Spleen (tissue), 11 donors: Measurements from ENCODE around the gene COL4A2. TPM values are rescaled to one million over a fixed set of nuclear protein-coding genes. Genes with fewer than 3 reads are reported as not detected.

Source experiments
- DNase-seq: peaks from one replicate; pipeline ENCODE4 v3.0.0-alpha.2; 2020
- H3K27ac ChIP-seq, 8 donors: fragments of 200-600 bp; sonication (generic) in 7 of 8; 1 replicate in 4 of 8; 2 replicates in 4 of 8; pipeline versions ENCODE4 v1.5.0 to v1.8.0; 2016 to 2021; ENCODE audit warnings: inconsistent platforms in 4 of 8, mild to moderate bottlenecking in 4 of 8, moderate library complexity in 1 of 8
- H3K27me3 ChIP-seq, 7 donors: fragments of 200-600 bp; sonication (generic) in 6 of 7; replicated peaks in 1 of 7; 1 replicate in 4 of 7; 2 replicates in 3 of 7; pipeline versions ENCODE4 v1.5.0 to v1.8.0; 2016 to 2021; ENCODE audit warnings: inconsistent platforms in 3 of 7, mild to moderate bottlenecking in 1 of 7
- H3K36me3 ChIP-seq, 6 donors: fragments of 200-600 bp; sonication (generic) in 5 of 6; 1 replicate in 4 of 6; 2 replicates in 2 of 6; pipeline versions ENCODE4 v1.5.0 to v1.8.0; 2016 to 2021; ENCODE audit warnings: inconsistent platforms in 2 of 6
- H3K4me1 ChIP-seq, 6 donors: fragments of 200-600 bp; sonication (generic) in 5 of 6; 1 replicate in 3 of 6; 2 replicates in 3 of 6; pipeline versions ENCODE4 v1.5.0 to v1.8.0; 2016 to 2021; ENCODE audit warnings: inconsistent platforms in 3 of 6
- H3K4me3 ChIP-seq, 8 donors: fragments of 200-600 bp; sonication (generic) in 7 of 8; 1 replicate in 4 of 8; 2 replicates in 4 of 8; pipeline versions ENCODE4 v1.5.0 to v1.8.0; 2016 to 2021; ENCODE audit warnings: inconsistent platforms in 4 of 8, mild to moderate bottlenecking in 4 of 8, moderate library complexity in 2 of 8
- H3K9me3 ChIP-seq, 8 donors: fragments of 200-600 bp; sonication (generic) in 7 of 8; 1 replicate in 4 of 8; 2 replicates in 4 of 8; pipeline versions ENCODE4 v1.5.0 to v1.8.0; 2016 to 2021; ENCODE audit warnings: inconsistent platforms in 4 of 8
- POLR2A ChIP-seq, 3 donors: fragments of 450-650 bp; IDR thresholded peaks; one replicate each; pipeline ENCODE4 v1.5.1; 2017; ENCODE audit warnings: antibody characterized with exemption in 3 of 3, mild to moderate bottlenecking in 1 of 3
- POLR2AphosphoS5 ChIP-seq, 3 donors: sonication (generic); formaldehyde crosslinking; IDR thresholded peaks; one replicate each; pipeline ENCODE4 v1.5.1; 2017; ENCODE audit warnings: antibody characterized with exemption in 3 of 3
- WGBS, 5 donors: extraction: QIAGEN DNeasy Blood & Tissue Kit in 3 of 5; methylation state at CpG; one replicate each; pipeline versions ENCODE4 v1.1.5 to v1.1.7; 2013 to 2018; 5-methylcytosine and 5-hydroxymethylcytosine counted together
- intact Hi-C: fragments of 100-400 bp; cut with DNase I; formaldehyde crosslinking; loops from one replicate; pipeline ENCODE4 v1.15.0; 2023; ENCODE audit warnings: low total_unique reads
- polyA plus RNA-seq, 3 donors: library from polyadenylated mRNA; stranded (reverse); fragments of 200-250 nt; gene quantifications; one replicate each; pipeline ENCODE4 v1.2.1, GENCODE V29; 2013
- total RNA-seq, 7 donors: library from RNA; depleted of rRNA in 3 of 7; stranded (reverse); fragments of >200 nt in 3 of 7; fragmentation: NEBNext Ultra II Directional in 4 of 7; extraction: Animal tissue kit (Norgen Biotek cat#: 25700) in 4 of 7; gene quantifications; one replicate each; pipeline versions ENCODE4 v1.1.0 to v1.2.1, GENCODE V29; 2016 to 2021
- TF ChIP-seq, protein P1 (sequence below), 11 experiments: fragments of 200-600 bp in 7 of 11; fragments of 450-650 bp in 4 of 11; sonication (generic) in 4 of 11; IDR thresholded peaks in 8 of 11; conservative IDR thresholded peaks in 3 of 11; 1 replicate in 7 of 11; 2 replicates in 4 of 11; pipeline versions ENCODE4 v1.4.0 to v1.8.0; 2016 to 2021; ENCODE audit warnings: antibody characterized with exemption in 11 of 11, inconsistent platforms in 4 of 11, mild to moderate bottlenecking in 1 of 11
- donor health status: healthy with polysubstance abuse.
- donor health status: DM: no; HTN: no; CAD: no; lungs with moderate emphysema.
- donor health status: DM: no; HTN: no; CAD: no.
- donor health status: Bipolar disorder and iron deficiency.
- donor health status: healthy.
- donor health status: DM: no; HTN: no; CAD: no.
- donor health status: DM: yes; HTN: yes; CAD: no.

The COL4A2 gene
- total and polyA plus RNA-seq, 10 donors = 52.6 to 712 (median 337) TPM

DNA sequence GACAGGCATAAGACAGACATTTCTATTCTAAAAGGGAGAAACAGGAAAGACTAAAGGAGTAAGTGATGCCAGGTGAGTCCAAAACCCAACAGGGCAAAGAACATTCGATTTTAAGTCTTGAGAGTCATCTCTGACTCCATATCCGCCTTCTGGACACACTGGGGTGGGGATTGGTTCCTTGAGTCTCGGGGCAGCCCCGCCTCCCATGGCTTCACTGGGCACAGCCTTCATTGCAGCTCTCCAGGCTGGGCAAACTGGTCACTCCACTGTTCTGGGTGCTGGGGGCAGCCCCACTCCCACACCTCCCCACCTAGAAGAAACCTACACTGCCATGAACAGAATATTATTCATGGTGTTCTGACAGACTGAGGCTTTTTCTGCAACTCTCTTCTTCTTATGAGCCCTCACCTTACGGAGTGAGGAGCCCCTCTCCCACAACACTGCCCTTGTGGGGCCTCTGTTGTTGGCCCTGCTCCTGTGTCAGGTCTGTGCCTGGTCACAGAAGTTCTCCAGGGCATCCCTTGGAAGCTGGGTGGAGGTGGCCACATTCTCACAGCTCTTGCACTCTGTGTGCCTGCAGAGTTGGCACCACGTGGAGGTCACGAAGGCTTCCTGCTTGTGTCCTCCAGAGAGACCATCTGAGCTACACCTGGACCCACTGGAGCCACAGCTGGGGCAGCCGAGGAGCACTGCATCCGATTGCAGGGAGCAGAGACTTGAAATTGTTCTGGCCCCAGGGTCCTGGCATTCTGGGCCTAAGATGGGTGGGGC is 95.4 kb downstream of the COL4A2 start:
- peak overlapping the region in 3 of 8 donors; percentile 5 to 23 (median 8) for H3K27ac ChIP-seq
- 77 to 89% (median 86%) methylated on average over 9 of the region's 9 CpGs for WGBS, 5 donors
- intact Hi-C loops = no loop called here
- no peak overlapping the region for H3K4me3 ChIP-seq
- peaks cover 0 to 37% (median 20%) of the 10 kb centered on the region in 6 donors for H3K4me1 ChIP-seq
- TF ChIP-seq, protein P1, sequence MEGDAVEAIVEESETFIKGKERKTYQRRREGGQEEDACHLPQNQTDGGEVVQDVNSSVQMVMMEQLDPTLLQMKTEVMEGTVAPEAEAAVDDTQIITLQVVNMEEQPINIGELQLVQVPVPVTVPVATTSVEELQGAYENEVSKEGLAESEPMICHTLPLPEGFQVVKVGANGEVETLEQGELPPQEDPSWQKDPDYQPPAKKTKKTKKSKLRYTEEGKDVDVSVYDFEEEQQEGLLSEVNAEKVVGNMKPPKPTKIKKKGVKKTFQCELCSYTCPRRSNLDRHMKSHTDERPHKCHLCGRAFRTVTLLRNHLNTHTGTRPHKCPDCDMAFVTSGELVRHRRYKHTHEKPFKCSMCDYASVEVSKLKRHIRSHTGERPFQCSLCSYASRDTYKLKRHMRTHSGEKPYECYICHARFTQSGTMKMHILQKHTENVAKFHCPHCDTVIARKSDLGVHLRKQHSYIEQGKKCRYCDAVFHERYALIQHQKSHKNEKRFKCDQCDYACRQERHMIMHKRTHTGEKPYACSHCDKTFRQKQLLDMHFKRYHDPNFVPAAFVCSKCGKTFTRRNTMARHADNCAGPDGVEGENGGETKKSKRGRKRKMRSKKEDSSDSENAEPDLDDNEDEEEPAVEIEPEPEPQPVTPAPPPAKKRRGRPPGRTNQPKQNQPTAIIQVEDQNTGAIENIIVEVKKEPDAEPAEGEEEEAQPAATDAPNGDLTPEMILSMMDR (IDR thresholded peaks at IDR 0.05 in 8 of 11, conservative IDR thresholded peaks at IDR 0.05 in 3 of 11) = no peak
- TF ChIP-seq POLR2AphosphoS5 (IDR thresholded peaks at IDR 0.05) = peak in 1 of 3 donors; percentile 21
- no peaks in the 10 kb centered on the region for H3K36me3 ChIP-seq
- no peak for DNase-seq
- no peaks in the 10 kb centered on the region for H3K9me3 ChIP-seq
- H3K27me3 ChIP-seq = peaks cover 0 to 37% (median 0%) of the 10 kb centered on the region in 7 donors

DNA sequence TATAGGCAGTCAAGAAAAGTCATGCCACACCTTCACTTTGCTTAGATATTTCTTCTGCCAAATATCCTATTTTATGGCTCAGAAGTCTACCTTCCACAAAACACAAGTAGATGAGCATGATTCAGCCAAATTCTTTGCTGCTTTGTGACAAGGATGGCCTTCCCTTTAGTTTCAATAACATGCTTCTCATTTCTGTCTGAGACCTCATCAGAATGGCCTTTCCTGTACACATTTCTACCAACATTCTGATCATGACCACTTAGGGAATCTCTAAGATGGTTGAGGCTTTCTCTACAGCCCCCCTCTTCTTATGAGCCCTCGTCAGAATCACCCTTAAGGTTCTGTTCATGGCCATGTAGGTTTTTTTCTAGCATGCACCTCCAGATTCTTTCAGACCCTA is 96.2 kb downstream of the COL4A2 start:
- Histone ChIP-seq H3K4me3 (no peak overlapping the region), H3K4me1 (peaks cover 0 to 43% (median 22%) of the 10 kb centered on the region in 6 donors), H3K9me3 (no peaks in the 10 kb centered on the region), H3K36me3 (no peaks in the 10 kb centered on the region), H3K27ac (peak overlapping the region in 2 of 8 donors; percentile 5 to 23), H3K27me3 (peaks cover 0 to 41% (median 0%) of the 10 kb centered on the region in 7 donors)
- TF ChIP-seq POLR2A (IDR thresholded peaks at IDR 0.05) (no peak), POLR2AphosphoS5 (IDR thresholded peaks at IDR 0.05) (no peak)
- TF ChIP-seq, protein P1 (IDR thresholded peaks at IDR 0.05 in 8 of 11, conservative IDR thresholded peaks at IDR 0.05 in 3 of 11) = no peak
- WGBS, 5 donors = 69 to 81% (median 75%) methylated on average over 1 of the region's 1 CpG
- intact Hi-C loops = no loop called here
- no peak for DNase-seq

DNA sequence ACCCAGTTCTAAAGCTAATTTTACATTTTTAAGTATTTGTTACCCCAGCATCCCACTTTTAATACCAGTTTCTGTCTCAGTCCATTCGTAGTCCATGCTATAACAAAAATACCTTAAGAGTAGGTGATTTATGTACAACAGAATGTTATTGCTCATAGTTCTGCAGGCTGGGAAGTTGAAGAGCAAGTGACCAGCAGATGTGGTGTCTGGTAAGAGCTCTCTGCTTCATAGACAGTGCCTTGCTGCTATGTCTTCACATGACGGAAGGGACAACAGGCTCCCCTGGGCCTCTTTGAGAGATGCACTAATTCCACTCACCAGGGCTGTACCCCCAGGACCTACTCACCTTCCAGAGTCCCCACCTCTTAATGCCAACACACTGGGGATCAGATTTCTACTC is 96.6 kb downstream of the COL4A2 start:
- no peak for DNase-seq
- peak overlapping the region in 1 of 8 donors; percentile 23 for H3K27ac ChIP-seq
- TF ChIP-seq POLR2A (IDR thresholded peaks at IDR 0.05) = no peak
- TF ChIP-seq, protein P1 (IDR thresholded peaks at IDR 0.05 in 8 of 11, conservative IDR thresholded peaks at IDR 0.05 in 3 of 11) = no peak
- 44 to 75% (median 66%) methylated on average over 2 of the region's 2 CpGs for WGBS, 5 donors
- H3K4me3 ChIP-seq = no peak overlapping the region
- H3K4me1 ChIP-seq = peaks cover 0 to 42% (median 21%) of the 10 kb centered on the region in 6 donors
- H3K27me3 ChIP-seq = peaks cover 0 to 38% (median 0%) of the 10 kb centered on the region in 7 donors
- no peaks in the 10 kb centered on the region for H3K36me3 ChIP-seq
- H3K9me3 ChIP-seq = no peaks in the 10 kb centered on the region
- intact Hi-C loops = no loop called here

DNA sequence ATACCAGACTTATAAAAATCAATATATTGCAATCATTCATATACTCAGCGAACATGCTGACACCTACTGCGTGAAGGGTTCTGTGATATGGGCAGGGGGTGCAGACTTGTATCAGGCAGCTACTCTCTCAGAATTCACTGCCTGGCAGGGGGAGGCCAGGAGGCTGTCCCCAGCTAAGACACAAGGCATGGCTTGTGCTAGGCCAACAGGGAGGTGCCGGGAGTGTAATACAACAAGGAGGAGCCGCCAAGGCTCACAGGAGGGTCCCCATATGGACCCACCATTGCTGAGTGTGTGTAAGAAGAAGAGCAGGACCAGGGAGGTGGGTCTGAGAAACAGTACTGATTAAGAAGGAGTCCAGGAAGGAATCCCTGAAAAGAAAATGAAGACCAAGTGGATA is 97.2 kb downstream of the COL4A2 start:
- no peaks in the 10 kb centered on the region for H3K9me3 ChIP-seq
- 87 to 98% (median 91%) methylated on average over 4 of the region's 4 CpGs for WGBS, 5 donors
- H3K27ac ChIP-seq = peak overlapping the region in 2 of 8 donors; percentile 22 to 33
- no peak overlapping the region for H3K4me3 ChIP-seq
- H3K4me1 ChIP-seq = peaks cover 0 to 44% (median 20%) of the 10 kb centered on the region in 6 donors
- TF ChIP-seq, protein P1 (IDR thresholded peaks at IDR 0.05 in 8 of 11, conservative IDR thresholded peaks at IDR 0.05 in 3 of 11) = no peak
- TF ChIP-seq POLR2A (IDR thresholded peaks at IDR 0.05) = no peak
- TF ChIP-seq POLR2AphosphoS5 (IDR thresholded peaks at IDR 0.05) = no peak
- no peak for DNase-seq
- H3K27me3 ChIP-seq = peaks cover 0 to 34% (median 0%) of the 10 kb centered on the region in 7 donors
- intact Hi-C loops = no loop called here
- H3K36me3 ChIP-seq = no peaks in the 10 kb centered on the region
